T-helper 17 cell (primary cell): ENCODE data around the gene FCHSD1. TPM values are rescaled to one million over a fixed set of nuclear protein-coding genes. Genes with fewer than 3 reads are reported as not detected.
A peak's percentile ranks its signal among the peaks of the same experiment; 100 is the strongest.
"Not testable (repeated sequence)": the region's sequence is repeated elsewhere in the genome, so short reads cannot be mapped to it uniquely, and the experiment has no call there.

ENCODE experiments used
- ATAC-seq: fragments of 150-1000 bp; cut with Tn5 transposase; 2 replicates; pipeline ENCODE4 v1.10.0; 2021; ENCODE audit warnings: mild to moderate bottlenecking, moderate library complexity
- DNase-seq, 3 donors: peaks; one replicate each; pipeline versions ENCODE4 v3.0.0 to v3.0.0-alpha.2; 2020 to 2021
- H3K9me3 ChIP-seq: one replicate; pipeline ENCODE4 v1.7.0; 2013; ENCODE audit warnings: low read length, mild to moderate bottlenecking; ENCODE audit not compliant: control insufficient read depth, poor library complexity, severe bottlenecking
- H3K27ac Mint-ChIP-seq: one replicate; pipeline ENCODE4 v1.8.0; 2022; ENCODE audit warnings: mild to moderate bottlenecking, moderate library complexity, mixed read lengths
- H3K27me3 Mint-ChIP-seq: one replicate; pipeline ENCODE4 v1.8.0; 2022; ENCODE audit warnings: mixed read lengths
- H3K36me3 Mint-ChIP-seq: one replicate; pipeline ENCODE4 v1.8.0; 2022; ENCODE audit warnings: low read depth, mixed read lengths
- H3K4me1 Mint-ChIP-seq: one replicate; pipeline ENCODE4 v1.8.0; 2022; ENCODE audit warnings: mild to moderate bottlenecking, mixed read lengths
- H3K4me3 Mint-ChIP-seq: one replicate; pipeline ENCODE4 v1.8.0; 2022; ENCODE audit warnings: mild to moderate bottlenecking, moderate library complexity, mixed read lengths
- total RNA-seq, 4 donors: library from RNA in 2 of 4; stranded (reverse) in 2 of 4; gene quantifications; one replicate each; pipeline ENCODE4 v1.2.3 and lab custom pipeline; 2022 to 2026

Gene FCHSD1
- total RNA-seq, 2 donors from 2014 or later = 77.6 to 82.2 TPM

DNA sequence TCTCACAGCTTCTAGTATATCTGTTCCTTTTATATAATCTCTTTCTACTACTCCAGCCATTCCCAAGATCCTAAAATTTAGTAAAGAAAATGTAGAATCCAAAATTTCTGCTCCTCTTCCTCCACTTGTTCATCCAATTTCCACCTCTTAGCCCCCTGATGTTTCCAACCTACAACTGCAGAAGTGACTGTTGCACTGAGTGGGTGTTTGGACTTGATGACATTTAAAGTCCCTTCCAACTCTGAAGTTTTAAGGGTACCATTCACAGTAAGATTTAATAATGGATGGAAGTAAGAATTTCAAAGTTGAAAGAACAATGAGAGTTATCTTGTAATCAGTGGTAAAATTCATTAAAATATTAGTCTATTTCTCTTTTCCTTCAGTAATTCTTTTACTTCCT is 37.9 kb downstream of the FCHSD1 start:
- DNase-seq = no peak
- H3K4me1 Mint-ChIP-seq = peaks cover 63% of the 10 kb centered on the region
- no peaks in the 10 kb centered on the region for H3K9me3 ChIP-seq
- peak overlapping the region; percentile 78 for H3K27ac Mint-ChIP-seq
- ATAC-seq = no peak
- H3K36me3 Mint-ChIP-seq = peaks cover 12% of the 10 kb centered on the region
- H3K4me3 Mint-ChIP-seq = peak overlapping the region; percentile 71
- H3K27me3 Mint-ChIP-seq = no peaks in the 10 kb centered on the region

DNA sequence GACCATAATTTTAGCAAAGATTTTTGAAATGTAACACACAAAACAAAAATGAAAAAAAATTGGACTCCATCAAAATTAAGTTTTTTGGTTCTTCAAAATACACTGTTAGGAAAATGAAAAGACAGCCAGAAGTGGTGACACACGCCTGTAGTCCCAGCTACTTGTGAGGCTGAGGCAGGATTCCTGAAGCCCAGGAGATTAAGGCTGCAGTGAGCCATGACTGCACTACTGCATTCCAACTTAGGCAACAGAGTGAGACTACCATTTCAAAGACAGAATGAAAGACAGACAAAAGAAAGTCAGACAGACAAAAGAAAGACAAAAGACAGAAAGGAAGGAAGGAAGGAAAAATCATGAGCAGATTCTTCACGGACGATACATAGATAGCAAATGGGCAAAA is 39.9 kb downstream of the FCHSD1 start:
- Mint-ChIP-seq H3K27me3 (no peaks in the 10 kb centered on the region), H3K27ac (peak overlapping the region; percentile 97), H3K4me3 (peak overlapping the region; percentile 84), H3K4me1 (peaks cover 63% of the 10 kb centered on the region), H3K36me3 (peaks cover 6% of the 10 kb centered on the region)
- H3K9me3 ChIP-seq = no peaks in the 10 kb centered on the region
- no peak for ATAC-seq
- DNase-seq = no peak

DNA sequence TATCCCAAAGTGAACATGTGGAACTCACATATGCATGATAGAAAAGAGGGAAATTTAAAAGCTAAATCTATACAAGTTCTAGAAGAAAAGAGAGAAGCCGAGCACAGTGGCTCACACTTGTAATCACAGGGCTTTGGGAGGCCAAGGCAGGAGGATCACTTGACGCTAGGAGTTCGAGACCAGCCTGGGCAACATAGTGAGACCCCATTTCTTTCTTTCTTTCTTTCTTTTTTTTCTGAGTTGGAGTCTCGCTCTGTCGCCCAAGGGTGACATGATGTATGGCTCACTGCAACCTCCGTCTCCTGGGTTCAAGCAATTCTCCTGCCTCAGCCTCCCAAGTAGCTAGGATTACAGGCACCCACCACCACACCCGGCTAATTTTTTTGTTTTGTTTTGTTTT is 41.3 kb downstream of the FCHSD1 start:
- ATAC-seq, DNase-seq, H3K9me3 ChIP-seq, H3K36me3 Mint-ChIP-seq, H3K27me3 Mint-ChIP-seq: not testable (repeated sequence)
- Mint-ChIP-seq H3K4me3 (peak overlapping the region; percentile 53), H3K4me1 (peaks cover 61% of the 10 kb centered on the region), H3K27ac (peak overlapping the region; percentile 97)

DNA sequence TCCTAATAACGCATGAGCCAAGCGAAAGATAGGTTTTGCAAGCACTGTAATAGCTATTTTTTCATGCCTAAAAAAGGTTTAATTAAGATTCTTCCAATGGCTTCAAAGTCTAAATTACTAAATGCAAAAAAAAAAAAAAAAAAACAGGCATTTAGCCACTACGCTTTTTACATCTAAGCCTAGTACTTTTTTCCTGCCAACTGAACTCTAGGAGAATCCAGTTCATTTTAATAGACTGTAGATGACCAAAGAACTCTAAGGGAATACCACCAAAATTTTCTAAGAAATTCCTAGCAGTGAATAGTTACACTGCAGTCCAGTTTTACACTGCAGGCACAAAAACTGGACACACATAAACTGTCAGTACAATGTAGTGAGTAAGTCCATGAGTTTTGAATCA is 42.2 kb downstream of the FCHSD1 start:
- no peaks in the 10 kb centered on the region for H3K9me3 ChIP-seq
- Mint-ChIP-seq H3K4me3 (peak overlapping the region; percentile 53), H3K36me3 (peaks cover 6% of the 10 kb centered on the region), H3K4me1 (peaks cover 63% of the 10 kb centered on the region), H3K27ac (peak overlapping the region; percentile 97), H3K27me3 (no peaks in the 10 kb centered on the region)
- ATAC-seq (no peak), DNase-seq (no peak)

DNA sequence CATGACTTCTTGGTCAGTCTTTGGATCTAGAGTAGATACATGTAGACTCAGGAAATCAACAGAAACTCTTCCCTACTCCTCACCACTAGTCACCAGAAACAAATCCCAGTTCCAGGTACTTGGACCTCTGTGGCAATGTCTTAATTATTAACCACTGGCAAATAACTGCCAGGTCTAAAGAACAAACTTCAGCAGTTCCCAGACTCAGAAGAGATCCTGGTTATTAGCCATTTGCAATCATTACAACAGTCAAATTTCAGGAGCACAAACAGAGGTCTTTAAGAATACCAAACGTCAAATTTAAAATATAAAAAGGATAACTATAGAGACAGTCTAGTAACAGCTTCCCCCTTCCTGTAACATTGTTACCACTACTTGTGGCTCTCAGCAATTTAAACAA is 42.7 kb downstream of the FCHSD1 start:
- ATAC-seq (no peak), DNase-seq (no peak)
- Mint-ChIP-seq H3K27ac (peak overlapping the region; percentile 97), H3K27me3 (no peaks in the 10 kb centered on the region), H3K4me1 (peaks cover 68% of the 10 kb centered on the region), H3K36me3 (peaks cover 6% of the 10 kb centered on the region), H3K4me3 (peak overlapping the region; percentile 50)
- H3K9me3 ChIP-seq = no peaks in the 10 kb centered on the region

DNA sequence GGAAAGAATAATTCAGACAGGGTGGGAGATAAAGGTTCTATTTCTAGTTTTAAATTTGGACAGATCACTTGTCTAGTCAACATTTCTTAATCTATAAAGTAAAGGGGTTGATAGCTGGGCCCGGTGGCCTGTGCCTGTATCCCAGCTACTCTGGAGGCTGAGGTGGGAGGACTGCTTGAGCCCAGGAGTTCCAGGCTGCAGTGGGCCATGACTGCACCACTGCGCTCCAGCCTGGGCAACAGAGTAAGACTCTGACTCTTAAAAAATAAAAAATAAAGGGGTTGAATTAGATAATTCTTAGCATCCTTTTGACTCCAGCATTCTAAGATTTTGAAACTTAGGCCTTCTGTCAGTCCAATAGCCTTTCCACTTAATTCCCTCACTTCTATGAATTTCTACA is 43.2 kb downstream of the FCHSD1 start:
- H3K27ac Mint-ChIP-seq = peak overlapping the region; percentile 97
- H3K4me3 Mint-ChIP-seq = peak overlapping the region; percentile 60
- peaks cover 64% of the 10 kb centered on the region for H3K4me1 Mint-ChIP-seq
- H3K36me3 Mint-ChIP-seq = peaks cover 6% of the 10 kb centered on the region
- H3K9me3 ChIP-seq = no peaks in the 10 kb centered on the region
- ATAC-seq = no peak
- DNase-seq = no peak
- H3K27me3 Mint-ChIP-seq = no peaks in the 10 kb centered on the region

DNA sequence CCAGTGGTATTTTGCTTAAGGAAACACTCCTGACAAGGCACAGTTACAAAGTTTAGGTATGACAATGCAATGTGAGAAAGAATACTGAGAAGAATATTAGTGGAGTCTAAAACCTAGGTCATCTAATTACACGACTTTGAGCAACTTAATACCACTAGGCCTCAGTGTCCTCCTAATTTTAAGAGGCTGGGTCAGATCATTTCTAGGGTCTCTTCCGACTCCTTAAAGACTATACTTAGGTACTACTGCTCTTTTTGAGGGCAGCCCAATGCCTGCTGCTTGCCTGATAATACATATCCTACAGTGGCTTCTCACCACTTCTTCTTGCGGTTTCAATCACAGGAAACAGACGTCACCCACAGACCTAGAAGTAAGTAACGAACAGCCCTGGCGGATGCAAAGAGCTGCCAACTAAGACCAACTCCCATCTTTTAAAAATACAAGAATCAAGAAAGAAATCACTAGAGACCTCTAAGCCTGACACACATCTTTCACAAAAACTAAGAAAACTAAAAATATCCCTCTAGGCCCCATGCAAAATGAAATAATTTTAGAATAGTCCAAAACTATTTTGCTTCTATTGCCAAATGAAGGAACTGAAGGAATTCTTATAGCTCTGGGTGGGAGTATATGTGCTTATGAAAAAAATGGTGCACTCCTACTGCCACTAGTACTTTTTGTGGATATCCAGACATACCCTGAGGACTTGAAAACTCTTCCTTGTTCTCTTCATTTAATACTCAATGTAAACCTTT is 45.5 kb downstream of the FCHSD1 start:
- Mint-ChIP-seq H3K4me1 (peaks cover 59% of the 10 kb centered on the region), H3K4me3 (peak overlapping the region; percentile 85), H3K36me3 (peaks cover 2% of the 10 kb centered on the region), H3K27me3 (no peaks in the 10 kb centered on the region), H3K27ac (peak overlapping the region; percentile 97)
- peak; percentile 28 to 54 (median 48) for DNase-seq
- H3K9me3 ChIP-seq = no peaks in the 10 kb centered on the region
- ATAC-seq = peak; percentile 96

DNA sequence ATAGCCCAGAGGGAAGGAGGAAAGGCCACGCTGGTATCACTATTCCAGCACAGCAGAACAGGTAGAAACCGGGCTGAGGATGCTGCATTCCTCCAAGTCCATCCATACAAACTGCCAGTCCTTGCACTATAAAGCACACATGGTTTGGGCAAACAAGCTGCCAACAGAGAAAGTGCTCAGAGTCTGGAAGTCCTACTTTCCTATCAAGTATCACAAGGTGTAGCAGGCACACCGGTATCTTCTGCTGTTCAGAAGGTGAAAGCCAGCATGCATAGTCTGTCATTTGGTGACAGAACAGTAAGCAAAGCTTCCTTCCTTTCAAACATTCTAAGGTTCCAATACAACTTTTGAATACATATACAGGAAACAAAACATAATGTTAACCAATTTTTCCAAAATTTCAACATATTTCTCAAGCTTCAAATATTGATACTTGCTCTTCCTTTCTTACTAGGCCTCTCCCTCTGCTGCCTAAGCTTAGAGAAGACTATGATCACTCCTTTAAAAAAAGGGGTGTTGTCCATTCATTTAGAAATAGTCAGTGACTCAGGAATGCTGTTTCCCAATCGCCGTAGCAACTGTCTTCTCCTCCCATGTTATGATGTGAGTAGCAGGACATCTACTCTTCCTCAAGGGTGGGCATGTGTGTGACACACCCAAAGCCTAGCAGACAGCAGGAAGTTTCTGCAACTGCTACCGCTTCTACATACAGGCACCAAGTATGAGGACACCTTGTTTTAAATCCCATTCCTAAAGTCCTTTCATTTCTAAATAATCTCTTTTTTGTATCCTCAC is 47.1 kb downstream of the FCHSD1 start:
- no peaks in the 10 kb centered on the region for H3K27me3 Mint-ChIP-seq
- H3K4me3 Mint-ChIP-seq = peak overlapping the region; percentile 88
- DNase-seq (no peak), ATAC-seq (peak; percentile 20)
- H3K4me1 Mint-ChIP-seq = peaks cover 63% of the 10 kb centered on the region
- peak overlapping the region; percentile 97 for H3K27ac Mint-ChIP-seq
- H3K9me3 ChIP-seq = no peaks in the 10 kb centered on the region
- H3K36me3 Mint-ChIP-seq = no peaks in the 10 kb centered on the region

DNA sequence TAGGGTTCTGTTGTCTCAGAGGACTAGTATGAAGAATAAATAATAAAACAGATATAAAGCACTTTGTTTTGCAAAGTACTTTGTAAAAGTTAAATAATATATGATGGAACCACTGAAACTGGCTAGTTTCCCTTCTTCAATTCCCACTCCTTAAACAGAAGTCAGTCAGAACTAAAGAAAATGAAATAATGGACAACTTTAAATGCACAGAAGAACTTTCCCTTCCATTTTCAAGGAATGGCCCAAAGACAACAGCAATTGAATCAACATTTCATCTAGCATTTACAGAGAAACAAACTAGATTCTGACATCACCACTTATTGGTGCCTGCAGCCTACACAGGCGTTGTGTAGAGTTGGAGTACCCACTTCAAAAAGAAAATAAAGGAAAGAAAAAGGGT is 48.6 kb downstream of the FCHSD1 start:
- ATAC-seq (no peak), DNase-seq (no peak)
- peak overlapping the region; percentile 67 for H3K4me3 Mint-ChIP-seq
- no peaks in the 10 kb centered on the region for H3K27me3 Mint-ChIP-seq
- peaks cover 60% of the 10 kb centered on the region for H3K4me1 Mint-ChIP-seq
- peak overlapping the region; percentile 97 for H3K27ac Mint-ChIP-seq
- no peaks in the 10 kb centered on the region for H3K9me3 ChIP-seq
- no peaks in the 10 kb centered on the region for H3K36me3 Mint-ChIP-seq

DNA sequence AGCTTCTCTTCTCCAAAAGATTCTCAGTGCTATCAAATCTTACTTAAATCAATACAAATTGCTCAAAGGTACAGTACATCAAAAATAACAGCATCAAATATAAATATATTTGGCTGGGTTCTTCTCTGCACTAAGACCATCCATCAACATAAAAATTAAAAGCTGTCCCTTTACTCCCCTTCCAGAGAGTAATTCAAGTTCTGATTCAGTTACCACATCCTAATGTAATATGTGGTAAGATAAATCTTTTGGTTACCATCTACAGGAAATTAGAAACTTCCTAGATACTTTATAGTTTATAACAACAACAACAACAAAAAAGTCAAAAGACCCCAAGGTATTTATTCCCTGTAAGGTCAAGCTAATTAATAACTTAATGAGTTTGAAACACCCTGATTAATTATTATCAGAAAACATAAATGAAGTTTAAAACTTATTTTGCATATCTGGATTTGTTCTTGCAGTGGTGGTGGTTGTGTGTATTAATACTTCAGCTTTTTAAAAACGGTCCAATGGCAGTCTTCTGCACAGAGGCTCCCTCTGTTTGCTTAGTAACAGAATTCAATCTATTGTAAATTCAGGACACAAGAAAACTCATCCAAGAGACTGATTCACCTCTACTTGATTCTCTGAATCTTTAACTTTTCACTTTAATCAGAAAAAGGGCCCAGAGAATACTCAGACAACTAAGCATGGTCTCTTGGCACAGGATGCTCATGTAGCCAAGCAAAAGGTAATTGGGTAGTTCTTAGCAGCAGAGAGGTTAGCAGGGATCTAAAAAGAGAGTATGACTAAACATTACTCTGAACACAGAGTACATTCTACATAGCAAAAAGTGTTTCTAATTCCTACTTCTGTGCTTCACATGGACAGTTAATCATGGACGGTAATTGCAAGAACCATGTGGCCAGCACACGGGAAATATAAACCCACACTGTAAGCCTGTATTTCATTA is 52.5 kb downstream of the FCHSD1 start:
- Mint-ChIP-seq H3K27ac (peak overlapping the region; percentile 96), H3K4me1 (peaks cover 47% of the 10 kb centered on the region), H3K27me3 (no peaks in the 10 kb centered on the region), H3K4me3 (peak overlapping the region; percentile 39), H3K36me3 (peaks cover 2% of the 10 kb centered on the region)
- peak; percentile 60 for ATAC-seq
- no peak for DNase-seq
- no peaks in the 10 kb centered on the region for H3K9me3 ChIP-seq

DNA sequence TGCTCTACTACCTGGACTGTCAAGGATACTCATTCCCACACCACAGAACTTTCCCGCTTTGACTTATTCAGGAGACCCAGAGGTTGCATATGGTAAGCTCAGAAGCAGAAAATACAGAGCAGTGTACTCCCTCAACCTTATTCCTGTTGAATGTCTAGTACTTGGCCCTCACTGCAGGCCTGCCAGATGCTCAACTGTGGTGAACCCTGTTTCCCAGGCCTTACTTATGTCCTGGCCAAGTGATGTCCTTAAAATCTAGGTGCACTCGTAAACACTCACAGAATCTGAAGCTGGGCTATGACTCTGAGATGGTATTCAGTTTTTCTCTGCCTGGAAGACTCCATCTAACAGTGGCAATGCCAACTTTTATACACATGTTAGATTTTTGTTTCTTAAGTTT is 53.4 kb downstream of the FCHSD1 start:
- Mint-ChIP-seq H3K27ac (peak overlapping the region; percentile 96), H3K4me3 (peak overlapping the region; percentile 55), H3K27me3 (no peaks in the 10 kb centered on the region), H3K36me3 (peaks cover 2% of the 10 kb centered on the region), H3K4me1 (peaks cover 45% of the 10 kb centered on the region)
- no peak for DNase-seq
- no peaks in the 10 kb centered on the region for H3K9me3 ChIP-seq
- no peak for ATAC-seq

DNA sequence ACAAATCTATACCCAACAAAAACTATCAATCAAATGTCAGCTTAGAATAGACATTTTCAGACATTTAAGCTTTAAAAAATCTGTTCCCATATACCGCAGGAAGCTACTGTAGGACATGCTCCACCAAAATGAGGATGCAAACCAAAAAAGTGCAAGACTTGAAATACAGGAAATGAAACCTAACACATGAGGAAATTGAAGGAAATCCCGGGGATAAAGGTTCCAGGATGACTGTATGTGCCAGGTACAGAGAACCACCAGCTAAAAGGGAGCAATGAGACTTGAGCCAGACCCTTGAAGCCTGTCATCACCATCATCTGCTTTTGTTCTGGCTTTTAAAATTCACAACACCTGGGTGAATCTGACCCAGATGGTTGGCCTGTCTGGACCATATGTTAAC is 53.8 kb downstream of the FCHSD1 start:
- H3K4me1 Mint-ChIP-seq = peaks cover 46% of the 10 kb centered on the region
- H3K27me3 Mint-ChIP-seq = no peaks in the 10 kb centered on the region
- DNase-seq = no peak

DNA sequence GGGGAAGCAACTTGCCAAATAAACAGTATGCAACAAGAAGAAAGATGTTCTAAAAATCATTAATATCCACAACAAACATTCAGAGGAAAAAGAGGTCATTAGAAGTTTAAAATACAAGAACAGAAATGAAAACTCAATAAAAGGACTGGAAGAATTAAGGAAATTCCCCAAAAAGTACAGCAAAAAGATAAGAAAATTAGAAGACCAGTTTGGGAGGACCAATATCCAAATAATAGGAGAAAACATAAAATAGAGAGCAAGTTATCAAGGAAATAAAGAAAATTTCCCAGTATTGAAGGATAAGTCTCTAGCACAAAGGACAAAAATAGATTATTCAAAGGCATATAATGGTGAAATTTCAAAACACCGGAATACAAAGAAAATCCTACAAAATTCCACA is 54.4 kb downstream of the FCHSD1 start:
- ATAC-seq (no peak), DNase-seq (no peak)
- no peaks in the 10 kb centered on the region for H3K27me3 Mint-ChIP-seq
- H3K27ac Mint-ChIP-seq = peak overlapping the region; percentile 96
- H3K9me3 ChIP-seq = no peaks in the 10 kb centered on the region
- H3K4me1 Mint-ChIP-seq = peaks cover 51% of the 10 kb centered on the region
- H3K36me3 Mint-ChIP-seq = peaks cover 2% of the 10 kb centered on the region
- peak overlapping the region; percentile 31 for H3K4me3 Mint-ChIP-seq

More for the DNA sequence above, 53.8 kb downstream of the FCHSD1 start:
- no peaks in the 10 kb centered on the region for H3K9me3 ChIP-seq
- no peak for ATAC-seq
- peaks cover 2% of the 10 kb centered on the region for H3K36me3 Mint-ChIP-seq
- H3K27ac Mint-ChIP-seq = peak overlapping the region; percentile 96
- H3K4me3 Mint-ChIP-seq = peak overlapping the region; percentile 55
